KG1 (cell line): ENCODE data around the gene ETHE1.
"Not testable (repeated sequence)": the region's sequence is repeated elsewhere in the genome, so short reads cannot be mapped to it uniquely, and the experiment has no call there.

ENCODE experiments used
- DNase-seq: peaks from one replicate; lab custom pipeline; 2025; lab: John Stamatoyannopoulos, UW

Gene ETHE1

DNA sequence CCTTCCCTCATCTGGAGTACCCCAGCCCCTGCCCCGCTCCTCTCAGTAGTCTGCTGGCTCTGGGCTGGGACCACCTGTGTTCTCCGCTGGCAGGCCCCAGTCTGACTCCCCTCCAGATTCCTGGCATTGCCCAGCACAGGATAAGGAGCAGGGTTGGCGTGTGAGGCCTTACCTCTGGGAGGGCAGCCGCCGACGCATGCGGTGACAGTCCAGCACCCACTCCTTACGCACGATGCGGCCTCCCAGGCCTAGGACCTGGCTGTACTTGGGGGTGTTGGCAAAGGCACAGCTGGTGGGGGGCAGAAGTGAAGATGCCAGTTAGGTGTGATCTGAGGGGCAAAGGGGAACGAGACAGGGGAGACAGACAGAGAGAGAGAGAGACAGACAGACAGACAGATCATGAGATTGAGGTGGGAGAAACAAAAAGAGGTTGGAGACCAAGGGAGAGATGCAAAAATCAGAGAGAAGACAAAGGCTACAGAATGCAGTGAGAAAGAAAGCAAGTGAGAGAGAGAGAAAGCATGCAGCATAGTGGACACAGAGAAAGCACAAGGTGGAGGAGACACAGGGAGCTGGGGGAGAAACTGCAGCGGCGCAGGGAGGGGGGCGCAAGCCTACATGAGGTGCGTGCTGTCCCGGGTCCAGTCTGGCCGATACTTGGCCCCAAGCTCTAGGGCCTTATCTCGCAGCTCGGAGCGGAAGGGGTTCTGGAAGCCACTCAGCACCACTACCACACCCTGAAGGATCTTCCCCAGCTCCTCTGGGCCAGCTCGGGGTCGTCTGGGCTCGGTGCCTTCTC lies 24.6 kb upstream of the ETHE1 start:
- no peak for DNase-seq

GRCh38 chr19:43548706-43549105 lies 21.7 kb upstream of the ETHE1 start:
- DNase-seq = no peak

GRCh38 chr19:43547926-43548325 lies 20.9 kb upstream of the ETHE1 start:
- not testable (repeated sequence) for DNase-seq

GRCh38 chr19:43546581-43546980 lies 19.6 kb upstream of the ETHE1 start:
- no peak for DNase-seq

DNA sequence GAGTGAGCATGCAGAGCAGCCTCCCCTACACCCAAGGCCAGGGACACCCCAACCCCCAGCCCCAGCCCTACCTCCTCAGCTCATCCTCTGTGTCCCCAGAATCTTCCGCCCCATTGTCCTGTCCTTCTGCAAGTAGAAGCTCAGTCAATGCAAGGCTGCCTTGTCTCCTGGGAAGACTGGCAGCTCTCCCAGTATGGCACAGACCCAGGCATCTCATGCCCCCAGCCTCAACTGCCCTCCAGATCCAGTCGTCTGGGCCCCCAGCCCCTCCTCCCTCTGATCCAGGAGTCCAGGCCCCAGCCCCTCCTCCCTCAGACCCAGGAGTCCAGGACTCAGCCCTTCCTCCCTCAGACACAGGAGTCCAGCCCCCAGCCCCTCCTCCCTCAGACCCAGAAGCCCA lies 19.0 kb upstream of the ETHE1 start:
- DNase-seq = no peak

- no peak for DNase-seq
Observed at GRCh38 chr19:43545276-43545675, 18.3 kb upstream of the ETHE1 start.

GRCh38 chr19:43544077-43544476 lies 17.1 kb upstream of the ETHE1 start:
- no peak for DNase-seq

DNA sequence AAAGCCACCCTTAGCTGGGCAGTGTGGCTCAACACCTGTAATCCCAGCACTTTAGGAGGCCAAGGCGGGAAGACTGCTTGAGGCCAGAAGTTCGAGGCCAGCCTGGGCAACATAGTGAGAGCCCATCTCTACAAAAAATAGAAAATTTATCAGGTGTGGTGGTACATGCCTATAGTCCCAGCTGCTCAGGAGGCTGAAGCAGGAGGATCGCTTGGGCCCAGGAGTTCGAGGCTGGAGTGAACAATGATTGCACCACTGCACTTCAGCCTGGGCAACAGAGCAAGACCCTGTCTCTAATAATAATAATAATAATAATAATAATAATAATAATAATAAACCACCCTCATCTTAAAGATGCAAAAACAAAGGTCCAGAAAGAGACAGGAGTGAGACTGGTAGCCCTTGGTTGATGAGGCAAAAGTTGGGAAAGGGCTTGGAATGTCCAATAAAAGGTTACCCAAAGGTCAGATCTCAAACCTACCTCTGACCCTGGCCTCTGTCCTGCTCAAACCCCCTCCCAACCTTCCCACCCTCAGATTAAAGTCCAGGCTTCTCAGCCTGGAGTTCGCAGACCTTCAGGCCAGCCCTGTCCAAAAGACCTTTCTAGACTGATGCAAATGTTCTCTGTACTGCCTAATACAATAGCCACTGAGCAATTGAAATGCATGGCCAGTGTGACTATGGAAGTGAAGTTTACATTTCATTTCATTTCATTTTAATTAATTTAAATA lies 15.1 kb upstream of the ETHE1 start:
- no peak for DNase-seq

DNA sequence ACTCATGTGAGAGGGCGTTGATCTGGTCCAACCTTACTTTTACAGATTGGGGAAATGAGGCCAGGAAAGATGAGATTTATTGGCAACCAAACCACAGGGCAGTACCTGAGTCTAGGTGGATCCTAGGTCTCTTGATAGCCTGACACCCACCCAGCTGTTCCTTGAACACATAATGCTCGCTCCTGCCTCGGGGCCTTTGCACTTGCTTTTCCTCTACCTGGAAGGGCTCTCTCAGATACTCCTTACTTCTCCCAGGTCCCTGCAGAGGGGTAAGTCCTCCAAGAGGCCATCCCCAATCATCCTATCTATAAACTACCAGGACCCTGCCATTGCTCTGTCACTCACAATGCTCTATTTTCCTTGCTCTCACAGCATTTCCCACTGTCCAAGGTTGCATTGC lies 13.4 kb upstream of the ETHE1 start:
- no peak for DNase-seq

GRCh38 chr19:43538922-43539321 lies 11.9 kb upstream of the ETHE1 start:
- no peak for DNase-seq

DNA sequence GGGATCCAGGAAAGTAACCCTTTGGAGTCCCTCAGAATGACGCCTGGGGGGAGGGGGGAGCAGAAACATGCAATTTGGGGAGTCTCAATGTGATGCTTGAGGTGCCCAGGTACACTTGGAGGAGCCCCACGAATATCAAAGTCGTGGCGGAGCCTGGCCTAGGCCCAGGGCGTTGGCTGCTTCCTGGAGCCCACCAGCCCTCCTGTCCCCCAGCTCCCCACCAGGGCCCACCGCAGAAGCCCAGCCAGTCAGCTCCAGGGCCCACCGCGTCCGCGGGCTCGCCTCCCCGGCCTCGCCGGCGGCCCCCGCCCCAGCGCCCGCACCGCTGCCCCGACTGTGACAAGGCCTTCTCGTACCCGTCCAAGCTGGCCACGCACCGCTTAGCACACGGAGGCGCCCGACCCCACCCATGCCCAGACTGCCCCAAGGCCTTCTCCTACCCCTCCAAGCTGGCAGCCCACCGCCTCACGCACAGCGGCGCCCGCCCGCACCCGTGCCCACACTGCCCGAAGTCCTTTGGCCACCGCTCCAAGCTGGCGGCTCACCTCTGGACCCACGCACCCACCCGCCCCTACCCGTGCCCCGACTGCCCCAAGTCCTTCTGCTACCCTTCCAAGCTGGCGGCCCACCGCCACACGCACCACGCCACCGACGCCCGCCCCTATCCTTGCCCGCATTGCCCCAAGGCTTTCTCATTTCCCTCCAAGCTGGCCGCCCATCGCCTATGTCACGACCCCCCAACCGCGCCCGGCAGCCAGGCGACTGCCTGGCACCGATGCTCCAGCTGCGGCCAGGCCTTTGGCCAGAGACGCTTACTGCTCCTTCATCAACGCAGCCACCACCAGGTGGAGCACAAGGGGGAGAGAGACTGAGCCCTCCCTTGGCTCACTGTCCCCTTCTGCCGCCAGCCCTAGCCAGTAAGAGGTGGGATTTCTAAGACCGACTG lies 8.1 kb upstream of the ETHE1 start:
- no peak for DNase-seq

DNA sequence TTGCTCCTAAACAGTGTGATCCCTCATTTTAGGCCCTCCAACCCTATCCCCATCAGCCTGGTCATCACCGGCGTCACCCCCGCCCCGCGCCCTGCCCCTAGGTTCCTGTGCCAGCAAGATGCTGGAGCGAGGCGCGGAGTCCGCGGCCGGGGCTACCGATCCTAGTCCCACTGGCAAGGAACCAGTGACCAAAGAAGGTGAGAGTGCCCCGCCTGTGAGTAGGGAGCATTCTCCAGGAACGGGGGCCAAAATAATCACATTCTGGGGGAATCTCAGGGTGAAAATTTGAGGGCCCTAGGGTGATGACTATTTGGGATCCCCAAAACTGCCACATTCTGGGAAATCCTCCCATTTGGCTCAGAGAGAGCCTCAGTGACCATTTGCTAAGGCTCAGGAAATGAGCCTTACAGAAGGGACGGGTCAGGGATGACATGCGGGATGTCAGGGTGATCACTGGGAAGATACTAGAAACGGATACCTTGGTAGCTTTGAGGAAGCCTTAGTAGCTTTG lies 7.4 kb upstream of the ETHE1 start:
- DNase-seq = no peak

GRCh38 chr19:43533546-43534304 lies 6.7 kb upstream of the ETHE1 start:
- DNase-seq = no peak

GRCh38 chr19:43532962-43533545 lies 6.1 kb upstream of the ETHE1 start, which contains the start of gene ZNF575:
TSS of gene ZNF575 (plus strand) at chr19:43533188. CDS start at chr19:43534423, 1,235 bp downstream.
- DNase-seq = peak; percentile 48

- DNase-seq = no peak
Observed at GRCh38 chr19:43532571-43532961, 5.6 kb upstream of the ETHE1 start.

DNA sequence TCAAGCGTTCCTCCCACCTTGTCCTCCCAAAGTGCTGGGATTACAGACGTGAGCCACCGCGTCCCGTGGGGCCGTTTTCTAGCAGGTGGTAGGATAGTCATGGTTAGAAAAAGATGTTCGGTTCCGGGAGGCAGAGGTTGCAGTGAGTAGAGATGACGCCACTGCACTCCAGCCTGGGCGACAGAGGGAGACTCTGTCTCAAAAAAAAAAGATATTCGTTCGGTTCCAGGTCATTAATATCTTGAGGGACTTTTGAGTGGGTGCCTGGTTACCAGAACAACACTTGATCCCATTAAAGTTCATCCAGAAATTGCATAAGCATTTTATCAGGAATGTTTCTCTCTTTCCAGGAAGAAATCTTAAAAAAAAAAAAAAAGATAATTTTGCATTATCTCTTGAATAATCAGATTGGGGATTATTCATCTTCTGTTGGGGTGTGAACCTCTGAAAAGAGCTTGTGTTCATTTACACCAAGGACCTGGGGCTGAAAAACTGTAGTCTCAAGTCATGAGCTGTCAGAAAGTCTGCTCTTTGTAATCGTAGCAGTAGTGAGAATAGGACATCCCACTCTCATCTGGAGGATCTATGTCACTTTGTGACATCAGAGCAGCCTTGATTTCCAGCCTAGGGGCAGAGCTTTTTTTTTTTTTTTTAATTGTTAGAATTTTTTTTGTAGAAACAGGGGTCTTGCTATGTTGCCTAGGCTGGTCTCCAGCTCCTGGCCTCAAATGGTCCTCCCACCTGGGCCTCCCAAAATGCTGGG lies 1.0 kb upstream of the ETHE1 start:
- no peak for DNase-seq

DNA sequence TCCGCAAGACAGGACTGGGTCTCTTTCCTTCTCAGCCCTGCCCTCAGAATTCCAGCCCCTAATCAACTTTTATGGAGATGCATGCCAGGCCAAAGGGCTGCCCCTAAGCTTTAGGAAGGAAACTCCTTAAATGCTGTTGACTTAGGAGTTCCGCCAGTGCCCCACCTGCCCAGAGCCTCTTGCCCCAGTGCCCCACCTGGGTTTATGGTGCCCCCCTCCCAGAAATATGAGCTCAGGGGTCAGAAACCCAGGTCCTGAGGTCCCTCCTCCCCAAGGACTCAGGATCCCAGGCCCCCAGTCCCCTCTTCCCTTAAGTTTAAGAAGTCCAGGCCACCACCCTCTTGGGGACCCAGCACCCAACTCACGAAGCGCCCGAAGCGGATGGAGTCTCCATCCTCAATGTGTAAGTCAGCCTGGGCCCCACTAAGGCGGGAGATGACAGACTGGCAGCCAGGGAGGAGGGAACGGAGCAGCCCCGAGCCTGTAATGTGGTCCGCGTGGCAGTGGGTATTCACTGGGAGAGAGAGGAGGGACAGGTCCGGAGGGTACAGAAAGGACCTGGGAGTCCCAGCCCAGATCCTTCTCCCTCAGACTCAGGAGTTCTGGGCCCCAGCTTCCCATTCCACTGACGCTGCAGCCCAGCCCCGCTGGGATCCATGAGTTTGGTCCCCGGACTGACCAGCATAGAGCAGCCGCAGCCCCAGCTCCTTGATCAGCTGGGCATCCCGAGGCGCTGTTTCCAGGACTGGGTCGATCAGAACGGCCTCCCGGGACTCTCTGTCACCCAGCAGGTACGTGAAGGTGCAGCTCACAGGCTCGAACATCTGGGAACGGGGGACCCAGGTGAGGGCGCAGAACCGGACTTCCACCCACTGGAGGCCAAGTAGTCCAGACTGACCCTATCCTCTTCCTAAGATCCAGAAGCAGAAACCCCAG lies 897 bp downstream of the ETHE1 start:
- DNase-seq = no peak

DNA sequence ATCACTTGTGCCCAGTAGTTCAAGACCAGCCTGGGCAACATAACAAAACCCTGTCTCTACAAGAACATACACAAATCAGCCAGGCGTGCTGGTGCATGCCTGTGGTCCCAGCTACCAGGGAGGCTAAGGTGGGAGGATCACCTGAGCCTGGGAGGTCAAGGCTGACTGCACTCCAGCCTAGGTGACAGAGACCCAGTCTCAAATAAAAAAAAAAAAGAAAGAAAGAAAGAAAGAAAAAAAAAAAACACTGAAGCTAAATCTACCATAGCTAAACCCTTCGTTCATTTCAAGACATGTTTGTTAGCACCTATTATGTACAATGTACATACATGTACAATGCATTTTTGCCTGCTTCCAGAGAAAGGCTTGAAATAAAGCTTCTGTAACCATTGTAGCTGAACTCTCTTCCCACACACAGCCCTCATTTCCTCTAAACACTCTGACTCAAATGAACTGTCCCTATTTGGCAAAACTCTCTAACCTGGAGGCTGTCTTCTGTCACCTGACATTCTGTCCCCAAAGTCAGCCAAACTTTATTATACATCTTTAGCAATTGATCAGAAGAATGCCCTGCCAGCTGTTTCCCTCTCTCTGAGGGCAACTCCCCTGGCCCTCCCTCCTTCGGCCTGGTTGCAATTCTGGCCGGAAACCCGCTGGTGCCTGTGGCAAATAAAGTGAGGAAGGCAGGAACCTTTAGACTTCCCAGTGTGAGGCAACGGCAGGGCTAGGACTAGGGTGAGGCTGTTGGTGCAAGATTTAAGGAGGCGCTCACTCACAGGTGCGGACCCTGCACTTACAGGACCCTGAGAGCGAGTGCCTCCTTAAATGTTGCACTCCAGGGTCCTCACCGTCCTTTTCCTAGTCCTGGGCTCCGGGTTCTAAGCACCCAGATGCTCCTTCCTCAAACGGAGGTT lies 1.8 kb downstream of the ETHE1 start:
- peak; percentile 56 for DNase-seq
